RWPE2 (cell line): Measurements from ENCODE around the gene EVA1A.

Source experiments
- ATAC-seq: fragments of 200-7000 bp; cut with Tn5 transposase; 3 replicates; pipeline ENCODE4 v1.9.1; 2021; ENCODE audit warnings: low read depth
- DNase-seq: peaks from one replicate; pipeline ENCODE4 v3.0.0-alpha.2; 2020; ENCODE audit warnings: low spot score
- H3K27ac ChIP-seq: fragments of 450-650 bp; 2 replicates; pipeline ENCODE4 v1.5.1; 2017; ENCODE audit warnings: mild to moderate bottlenecking; ENCODE audit not compliant: poor library complexity, severe bottlenecking
- H3K27me3 ChIP-seq: fragments of 250-450 bp; sonication (Bioruptor Pico); 2 replicates; pipeline ENCODE4 v1.5.1; 2021; ENCODE audit warnings: mild to moderate bottlenecking, moderate library complexity; ENCODE audit not compliant: insufficient read depth, poor library complexity, severe bottlenecking
- H3K36me3 ChIP-seq: fragments of 250-450 bp; sonication (Bioruptor Pico); 2 replicates; pipeline ENCODE4 v1.5.1; 2020; ENCODE audit warnings: low read depth, mild to moderate bottlenecking, moderate library complexity
- H3K4me1 ChIP-seq: fragments of 250-450 bp; sonication (Bioruptor Pico); 2 replicates; pipeline ENCODE4 v1.5.1; 2021; ENCODE audit warnings: mild to moderate bottlenecking, moderate library complexity; ENCODE audit not compliant: insufficient read depth, poor library complexity, severe bottlenecking
- H3K4me3 ChIP-seq: fragments of 250-450 bp; sonication (Bioruptor Pico); 2 replicates; pipeline ENCODE4 v1.5.1; 2021; ENCODE audit warnings: mild to moderate bottlenecking, moderate library complexity; ENCODE audit not compliant: severe bottlenecking
- H3K9me3 ChIP-seq: fragments of 250-450 bp; sonication (Bioruptor Pico); 2 replicates; pipeline ENCODE4 v1.5.1; 2021; ENCODE audit warnings: mild to moderate bottlenecking, moderate library complexity; ENCODE audit not compliant: severe bottlenecking
- CTCF ChIP-seq: fragments of 450-650 bp; IDR thresholded peaks from one replicate; pipeline ENCODE4 v1.5.1; 2017; ENCODE audit warnings: mild to moderate bottlenecking, moderate library complexity; ENCODE audit not compliant: poor library complexity, severe bottlenecking

EVA1A gene, protein sequence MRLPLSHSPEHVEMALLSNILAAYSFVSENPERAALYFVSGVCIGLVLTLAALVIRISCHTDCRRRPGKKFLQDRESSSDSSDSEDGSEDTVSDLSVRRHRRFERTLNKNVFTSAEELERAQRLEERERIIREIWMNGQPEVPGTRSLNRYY

GRCh38 chr2:75560768-75561565 lies at the start of gene EVA1A:
EVA1A (minus strand) TSS chr2:75560939; CDS start chr2:75518140, 42,799 bp downstream.
- no peaks in the 10 kb centered on the region; the same call in 1 of the 2 replicates for H3K36me3 ChIP-seq
- no peaks in the 10 kb centered on the region for H3K27me3 ChIP-seq
- no peak for TF ChIP-seq CTCF
- H3K9me3 ChIP-seq, result no peaks in the 10 kb centered on the region
- H3K27ac ChIP-seq, result peak within 1 kb of the TSS; percentile 78
- DNase-seq (peak; percentile 76), ATAC-seq (peak; percentile 76)
- peaks cover 16% of the 10 kb centered on the region for H3K4me1 ChIP-seq
- H3K4me3 ChIP-seq, result peak within 1 kb of the TSS; percentile 72

GRCh38 chr2:75609937-75610508 lies 49.3 kb upstream of the EVA1A start:
- Histone ChIP-seq H3K36me3 (no peaks in the 10 kb centered on the region), H3K4me1 (peaks cover 20% of the 10 kb centered on the region)
- no peak for TF ChIP-seq CTCF

GRCh38 chr2:75609334-75609689 lies 48.6 kb upstream of the EVA1A start:
- Histone ChIP-seq H3K27ac (no peak overlapping the region), H3K27me3 (no peaks in the 10 kb centered on the region), H3K4me3 (no peak overlapping the region), H3K9me3 (no peaks in the 10 kb centered on the region), H3K4me1 (peaks cover 20% of the 10 kb centered on the region), H3K36me3 (no peaks in the 10 kb centered on the region)
- ATAC-seq, result no peak
- no peak for DNase-seq
- TF ChIP-seq CTCF, result peak; percentile 78

More at GRCh38 chr2:75609937-75610508, 49.3 kb upstream of the EVA1A start:
- Histone ChIP-seq H3K9me3 (no peaks in the 10 kb centered on the region), H3K27ac (no peak overlapping the region), H3K27me3 (no peaks in the 10 kb centered on the region), H3K4me3 (no peak overlapping the region)
- ATAC-seq (no peak), DNase-seq (no peak)

GRCh38 chr2:75608684-75609333 lies 48.1 kb upstream of the EVA1A start:
- ATAC-seq, result peak; percentile 70

More at GRCh38 chr2:75608684-75609333, 48.1 kb upstream of the EVA1A start:
- peak; percentile 97 for TF ChIP-seq CTCF
- no peaks in the 10 kb centered on the region for H3K36me3 ChIP-seq
- no peaks in the 10 kb centered on the region for H3K27me3 ChIP-seq
- H3K9me3 ChIP-seq, result no peaks in the 10 kb centered on the region
- H3K27ac ChIP-seq, result no peak overlapping the region
- DNase-seq, result no peak
- H3K4me3 ChIP-seq, result no peak overlapping the region
- peaks cover 25% of the 10 kb centered on the region for H3K4me1 ChIP-seq
